ENCODE measurements around the gene ZNF12. TPM values are rescaled to one million over a fixed set of nuclear protein-coding genes. Genes with fewer than 3 reads are reported as not detected.
A peak's percentile ranks its signal among the peaks of the same experiment; 100 is the strongest.
"Not testable (repeated sequence)": the region's sequence is repeated elsewhere in the genome, so short reads cannot be mapped to it uniquely, and the experiment has no call there.

ZNF12 gene
- total RNA-seq, 2 donors from 2014 or later = 13.0 to 22.7 TPM

- DNase-seq = no peak
- Histone ChIP-seq H3K36me3 (replicated peaks in 1 of 2; ENCODE audit: insufficient read depth in 1 of 2, low read depth in 2 of 2) (peaks cover 67 to 70% of the 10 kb centered on the region in 2 donors), H3K27me3 (no peaks in the 10 kb centered on the region), H3K27ac (no peak overlapping the region), H3K4me3 (no peak overlapping the region), H3K4me1 (no peaks in the 10 kb centered on the region), H3K9me3 (peaks cover 0 to 93% (median 4%) of the 10 kb centered on the region in 3 donors)
- intact Hi-C loops (cut with DNase I) = no loop called here
- ATAC-seq = no peak
- WGBS, 2 donors = 91 to 97% methylated on average over 4 of the region's 4 CpGs
- TF ChIP-seq, protein P1, sequence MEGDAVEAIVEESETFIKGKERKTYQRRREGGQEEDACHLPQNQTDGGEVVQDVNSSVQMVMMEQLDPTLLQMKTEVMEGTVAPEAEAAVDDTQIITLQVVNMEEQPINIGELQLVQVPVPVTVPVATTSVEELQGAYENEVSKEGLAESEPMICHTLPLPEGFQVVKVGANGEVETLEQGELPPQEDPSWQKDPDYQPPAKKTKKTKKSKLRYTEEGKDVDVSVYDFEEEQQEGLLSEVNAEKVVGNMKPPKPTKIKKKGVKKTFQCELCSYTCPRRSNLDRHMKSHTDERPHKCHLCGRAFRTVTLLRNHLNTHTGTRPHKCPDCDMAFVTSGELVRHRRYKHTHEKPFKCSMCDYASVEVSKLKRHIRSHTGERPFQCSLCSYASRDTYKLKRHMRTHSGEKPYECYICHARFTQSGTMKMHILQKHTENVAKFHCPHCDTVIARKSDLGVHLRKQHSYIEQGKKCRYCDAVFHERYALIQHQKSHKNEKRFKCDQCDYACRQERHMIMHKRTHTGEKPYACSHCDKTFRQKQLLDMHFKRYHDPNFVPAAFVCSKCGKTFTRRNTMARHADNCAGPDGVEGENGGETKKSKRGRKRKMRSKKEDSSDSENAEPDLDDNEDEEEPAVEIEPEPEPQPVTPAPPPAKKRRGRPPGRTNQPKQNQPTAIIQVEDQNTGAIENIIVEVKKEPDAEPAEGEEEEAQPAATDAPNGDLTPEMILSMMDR (IDR thresholded peaks at IDR 0.05) = no peak
- no peak for TF ChIP-seq POLR2A (IDR thresholded peaks at IDR 0.05)
Observed at GRCh38 chr7:6691103-6691502, 15.6 kb downstream of the ZNF12 start.

- Histone ChIP-seq H3K27me3 (no peaks in the 10 kb centered on the region), H3K9me3 (peaks cover 0 to 86% (median 3%) of the 10 kb centered on the region in 3 donors)
- intact Hi-C loops (cut with DNase I) = no loop called here
Observed at GRCh38 chr7:6680146-6680545, 26.6 kb downstream of the ZNF12 start.

DNA sequence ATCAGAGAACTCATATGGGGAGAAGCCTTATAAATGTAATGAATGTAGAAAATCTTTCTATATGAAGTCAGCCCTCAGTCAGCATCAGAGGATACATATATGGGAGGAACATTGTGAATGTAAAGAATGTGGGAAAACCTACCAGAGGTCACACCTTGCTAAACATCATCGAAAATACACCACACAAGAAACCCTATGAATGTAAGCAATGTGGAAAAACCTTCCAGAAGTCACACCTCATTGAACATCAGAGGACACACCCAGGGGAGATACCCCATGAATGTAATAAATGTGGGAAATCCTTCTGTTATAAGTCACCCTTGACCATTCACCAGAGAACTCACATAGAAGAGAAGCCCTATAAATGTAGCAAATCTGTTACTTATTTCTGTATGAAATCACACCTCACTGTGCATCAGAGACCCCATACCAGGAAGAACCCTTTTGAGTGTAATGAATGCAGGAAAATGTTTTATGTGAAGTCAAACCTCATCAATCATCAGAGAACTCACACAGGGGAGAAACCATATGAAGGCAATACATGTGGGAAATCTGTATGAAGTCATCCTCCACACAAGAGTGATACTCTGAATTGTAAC lies 30.8 kb downstream of the ZNF12 start:
- DNase-seq (no peak), ATAC-seq (no peak)
- TF ChIP-seq POLR2A (IDR thresholded peaks at IDR 0.05) = no peak
- TF ChIP-seq, protein P1 (IDR thresholded peaks at IDR 0.05) = no peak
- intact Hi-C loops (cut with DNase I) = no loop called here
- H3K36me3 ChIP-seq (replicated peaks in 1 of 2; ENCODE audit: insufficient read depth in 1 of 2, low read depth in 2 of 2) = no peaks in the 10 kb centered on the region
- H3K27me3 ChIP-seq = no peaks in the 10 kb centered on the region
- 76 to 92% methylated on average over 1 of the region's 1 CpG for WGBS, 2 donors
- no peaks in the 10 kb centered on the region for H3K4me1 ChIP-seq
- peaks cover 0 to 74% (median 7%) of the 10 kb centered on the region in 3 donors for H3K9me3 ChIP-seq
- no peak overlapping the region for H3K4me3 ChIP-seq
- H3K27ac ChIP-seq = no peak overlapping the region

More at GRCh38 chr7:6680146-6680545, 26.6 kb downstream of the ZNF12 start:
- 100% methylated on average over 1 of the region's 1 CpG for WGBS, 2 donors
- ATAC-seq = no peak
- Histone ChIP-seq H3K4me1 (no peaks in the 10 kb centered on the region), H3K36me3 (replicated peaks in 1 of 2; ENCODE audit: insufficient read depth in 1 of 2, low read depth in 2 of 2) (no peaks in the 10 kb centered on the region), H3K27ac (no peak overlapping the region), H3K4me3 (no peak overlapping the region)
- no peak for TF ChIP-seq POLR2A (IDR thresholded peaks at IDR 0.05)
- TF ChIP-seq, protein P1 (IDR thresholded peaks at IDR 0.05) = no peak
- DNase-seq = no peak

DNA sequence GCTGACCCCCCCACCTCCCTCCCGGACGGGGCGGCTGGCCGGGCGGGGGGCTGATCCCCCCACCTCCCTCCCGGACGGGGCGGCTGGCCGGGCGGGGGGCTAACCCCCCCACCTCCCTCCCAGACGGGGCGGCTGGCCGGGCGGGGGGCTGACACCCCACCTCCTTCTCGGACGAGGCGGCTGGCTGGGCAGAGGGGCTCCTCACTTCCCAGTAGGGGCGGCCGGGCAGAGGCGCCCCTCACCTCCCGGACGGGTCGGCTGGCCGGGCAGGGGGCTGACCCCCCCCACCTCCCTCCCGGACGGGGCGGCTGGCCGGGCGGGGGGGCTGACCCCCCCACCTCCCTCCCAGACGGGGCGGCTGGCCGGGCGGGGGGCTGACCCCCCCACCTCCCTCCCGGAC lies 35.9 kb downstream of the ZNF12 start:
- no CpG with 5 or more reads among the region's 34 CpGs for WGBS, 2 donors
- DNase-seq; intact Hi-C loops (cut with DNase I); H3K27me3 ChIP-seq; H3K4me3 ChIP-seq; ATAC-seq; H3K4me1 ChIP-seq; H3K27ac ChIP-seq; H3K36me3 ChIP-seq (replicated peaks in 1 of 2; ENCODE audit: insufficient read depth in 1 of 2, low read depth in 2 of 2): not testable (repeated sequence)
- peaks cover 0 to 27% (median 9%) of the 10 kb centered on the region in 3 donors for H3K9me3 ChIP-seq

GRCh38 chr7:6658618-6659345 lies 48.0 kb downstream of the ZNF12 start:
- TF ChIP-seq, protein P1 (IDR thresholded peaks at IDR 0.05) = no peak
- no peak for TF ChIP-seq POLR2A (IDR thresholded peaks at IDR 0.05)
- peaks cover 0 to 2% of the 10 kb centered on the region in 2 donors for H3K36me3 ChIP-seq (replicated peaks in 1 of 2; ENCODE audit: insufficient read depth in 1 of 2, low read depth in 2 of 2)
- peaks cover 7% of the 10 kb centered on the region for H3K4me1 ChIP-seq
- ATAC-seq (peak; percentile 24), DNase-seq (no peak)
- H3K27ac ChIP-seq = no peak overlapping the region
- intact Hi-C loops (cut with DNase I) = no loop called here
- no peak overlapping the region for H3K4me3 ChIP-seq
- H3K27me3 ChIP-seq = no peaks in the 10 kb centered on the region
- 18 to 28% methylated on average over 10 to 11 of the region's 11 CpGs for WGBS, 2 donors
- no peaks in the 10 kb centered on the region for H3K9me3 ChIP-seq
